NCI-H524 (cell line): ENCODE measurements around the gene ENGASE.
"Not testable (repeated sequence)": the region's sequence is repeated elsewhere in the genome, so short reads cannot be mapped to it uniquely, and the experiment has no call there.

Experiments used
- DNase-seq, 2 experiments: peaks; one replicate each; lab custom pipeline; 2025; lab: John Stamatoyannopoulos, UW

The ENGASE gene

GRCh38 chr17:79052131-79052530 is 22.5 kb upstream of the ENGASE start:
- DNase-seq, result no peak

- DNase-seq, result peak; percentile 35 to 75
Observed at GRCh38 chr17:79053251-79053925, 21.2 kb upstream of the ENGASE start.

GRCh38 chr17:79054200-79054960 is 20.2 kb upstream of the ENGASE start:
- DNase-seq, result no peak

GRCh38 chr17:79055197-79055596 is 19.4 kb upstream of the ENGASE start:
- DNase-seq, result no peak

GRCh38 chr17:79057737-79058385 is 16.8 kb upstream of the ENGASE start:
- no peak for DNase-seq

GRCh38 chr17:79062691-79063090 is 11.9 kb upstream of the ENGASE start:
- no peak for DNase-seq

- peak; percentile 28 to 76 for DNase-seq
Observed at GRCh38 chr17:79064026-79064425, 10.6 kb upstream of the ENGASE start.

GRCh38 chr17:79065105-79065670 is 9.4 kb upstream of the ENGASE start:
- DNase-seq, result peak; percentile 39 to 71

GRCh38 chr17:79066963-79067362 is 7.7 kb upstream of the ENGASE start:
- no peak for DNase-seq

- DNase-seq, result no peak
Observed at GRCh38 chr17:79070266-79070880, 4.3 kb upstream of the ENGASE start.

- no peak for DNase-seq
Observed at GRCh38 chr17:79071161-79071740, 3.4 kb upstream of the ENGASE start.

- no peak for DNase-seq
Observed at GRCh38 chr17:79072544-79072943, 2.1 kb upstream of the ENGASE start.

GRCh38 chr17:79073016-79073705 is 1.5 kb upstream of the ENGASE start:
- DNase-seq, result no peak

- DNase-seq, result no peak
Observed at GRCh38 chr17:79073706-79074088, 927 bp upstream of the ENGASE start.

- DNase-seq, result not testable (repeated sequence)
Observed at GRCh38 chr17:79074121-79074648, 439 bp upstream of the ENGASE start.

GRCh38 chr17:79075446-79075750 is 774 bp downstream of the ENGASE start:
- DNase-seq, result no peak

- DNase-seq, result no peak
Observed at GRCh38 chr17:79075861-79076406, 1.3 kb downstream of the ENGASE start.

- DNase-seq, result no peak
Observed at GRCh38 chr17:79077587-79077986, 3.0 kb downstream of the ENGASE start.

GRCh38 chr17:79078476-79079190 is 4.0 kb downstream of the ENGASE start:
- no peak for DNase-seq
